ENCODE data around the gene VPS26C.
A peak's percentile ranks its signal among the peaks of the same experiment; 100 is the strongest.
"Not testable (repeated sequence)": the region's sequence is repeated elsewhere in the genome, so short reads cannot be mapped to it uniquely, and the experiment has no call there.

VPS26C gene

DNA sequence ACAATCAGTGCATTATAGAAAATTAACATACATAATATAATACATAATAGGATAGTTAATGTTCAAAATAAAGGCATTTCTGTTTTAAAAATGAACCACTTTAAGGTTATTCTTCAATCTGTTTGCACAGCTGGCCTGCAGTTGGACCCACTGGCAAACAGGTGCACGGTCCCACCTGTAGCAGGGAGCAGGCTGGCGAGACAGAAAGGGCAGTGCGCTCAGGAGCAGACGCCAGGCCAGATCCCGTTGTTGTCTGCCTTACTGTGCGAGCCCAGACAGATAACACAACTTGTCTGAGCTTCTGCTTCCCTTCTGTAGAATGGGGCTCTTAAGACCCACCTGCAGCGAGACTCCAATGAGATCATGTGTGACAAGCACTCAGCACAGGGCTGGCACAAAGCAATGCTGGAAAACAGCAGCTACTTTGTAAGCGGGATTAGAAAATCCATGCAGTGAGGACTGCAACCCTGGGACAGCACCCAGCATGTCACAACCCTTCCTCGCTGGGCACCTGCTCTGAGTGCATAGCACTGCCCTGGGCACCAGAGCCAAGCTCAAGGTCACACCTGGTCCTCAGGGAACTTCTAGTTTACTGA, 33.5 kb downstream of the VPS26C start:
- no peak for DNase-seq (ENCODE audit: low read depth, low spot score)

GRCh38 chr21:37232274-37233018, 34.7 kb downstream of the VPS26C start:
- no peak for DNase-seq (ENCODE audit: low read depth, low spot score)
- H3K4me3 ChIP-seq (ENCODE audit: low read length): no peak overlapping the region

More for the DNA sequence above, 33.5 kb downstream of the VPS26C start:
- no peak overlapping the region for H3K4me3 ChIP-seq (ENCODE audit: low read length)

DNA sequence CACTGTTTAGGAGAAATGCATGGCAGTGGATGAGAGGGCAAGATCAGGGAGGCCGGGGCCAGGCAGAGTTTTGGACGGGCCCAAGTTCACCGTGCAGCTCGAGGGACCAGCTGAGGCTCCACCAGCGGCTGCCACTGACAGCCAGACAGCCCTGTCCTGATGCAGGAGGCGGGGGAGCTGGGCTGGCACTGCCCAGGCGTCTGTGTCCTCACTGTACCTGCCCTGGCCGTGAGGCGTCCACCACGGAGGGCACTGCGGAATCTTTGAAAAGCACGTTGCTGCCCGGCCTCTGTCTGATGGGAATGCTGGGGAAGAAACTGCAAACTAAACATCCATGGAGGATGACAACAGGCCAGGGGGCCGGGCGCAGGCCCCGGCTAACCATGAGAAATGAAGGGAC, 35.5 kb downstream of the VPS26C start:
- DNase-seq (ENCODE audit: low read depth, low spot score): no peak
- H3K4me3 ChIP-seq (ENCODE audit: low read length): no peak overlapping the region

- no peak for DNase-seq (ENCODE audit: low read depth, low spot score)
- H3K4me3 ChIP-seq (ENCODE audit: low read length): no peak overlapping the region
Measured at GRCh38 chr21:37231249-37231645, 35.9 kb downstream of the VPS26C start.

DNA sequence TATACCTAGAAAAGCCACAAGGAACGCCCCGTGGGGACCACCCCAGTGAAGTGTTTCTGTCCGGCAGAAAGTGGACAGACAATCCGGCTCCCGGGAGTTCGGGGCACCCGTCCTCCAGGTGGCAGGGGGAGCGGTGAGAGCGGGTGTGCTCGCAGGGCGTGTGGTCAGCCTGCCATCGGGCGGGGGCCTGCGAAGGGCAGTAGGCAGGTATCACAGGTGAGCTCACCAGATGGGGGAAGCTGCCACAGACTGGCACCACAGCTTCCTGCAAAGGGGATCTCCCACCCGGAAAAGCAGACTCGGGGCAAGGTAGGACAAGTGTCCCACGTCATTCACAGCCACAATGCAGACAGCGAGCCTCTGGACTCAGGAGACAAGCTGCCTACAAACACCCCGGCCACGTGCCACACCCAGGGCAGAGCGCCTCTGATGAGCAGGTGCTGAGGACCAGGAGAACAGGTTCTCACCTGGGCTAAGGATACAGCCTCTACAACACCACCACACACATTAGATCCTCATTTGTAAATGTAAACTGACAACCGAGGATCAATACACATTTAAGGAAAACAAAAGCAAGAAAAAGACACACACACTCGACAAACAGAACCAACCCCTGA, 36.4 kb downstream of the VPS26C start:
- DNase-seq (ENCODE audit: low read depth, low spot score): no peak
- H3K4me3 ChIP-seq (ENCODE audit: low read length): no peak overlapping the region

- no peak for DNase-seq (ENCODE audit: low read depth, low spot score)
- H3K4me3 ChIP-seq (ENCODE audit: low read length): no peak overlapping the region
Measured at GRCh38 chr21:37228003-37228400, 39.1 kb downstream of the VPS26C start.

DNA sequence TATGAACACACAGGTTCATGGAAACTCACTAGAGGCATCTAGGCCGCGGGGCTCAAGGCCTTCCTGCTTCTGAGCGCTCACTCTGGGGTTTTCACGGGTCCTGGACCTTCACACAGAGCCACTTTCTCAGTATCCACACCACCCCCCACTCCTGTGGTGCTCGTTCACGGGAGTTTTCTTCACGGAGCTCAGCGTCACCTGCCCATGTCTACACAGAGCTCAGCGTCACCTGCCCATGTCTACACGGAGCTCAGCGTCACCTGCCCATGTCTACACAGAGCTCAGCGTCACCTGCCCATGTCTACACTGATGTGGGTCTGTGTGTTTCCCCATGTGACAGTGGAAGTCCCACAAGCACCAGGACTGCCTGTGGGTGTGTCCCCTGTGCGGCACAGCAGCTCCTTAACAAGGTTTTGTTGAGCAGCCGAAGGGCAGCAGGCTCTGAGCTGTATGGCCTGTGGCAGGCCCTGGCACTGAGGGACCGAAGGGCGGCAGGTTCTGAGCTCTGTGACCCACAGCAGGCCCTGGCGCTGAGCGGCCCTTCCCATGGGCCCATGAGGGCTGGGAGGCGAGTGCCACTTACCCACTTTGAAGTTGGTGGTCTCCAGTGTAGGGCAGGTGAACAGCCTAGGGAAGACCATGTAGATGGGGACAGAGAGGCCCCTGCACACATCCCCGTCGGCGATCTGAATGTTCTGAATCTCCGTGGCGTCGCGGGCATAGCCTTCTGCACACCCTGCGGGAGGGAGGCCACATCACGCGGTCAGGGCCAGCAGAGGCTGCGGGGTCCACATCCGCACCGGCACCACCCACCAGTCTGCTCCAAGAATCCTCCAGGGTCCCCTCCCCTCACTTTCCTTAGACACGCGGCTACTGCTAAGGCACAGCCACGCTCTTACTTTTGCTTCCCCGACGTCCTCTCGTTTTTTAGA, 39.8 kb downstream of the VPS26C start:
- DNase-seq (ENCODE audit: low read depth, low spot score): no peak
- no peak overlapping the region for H3K4me3 ChIP-seq (ENCODE audit: low read length)

DNA sequence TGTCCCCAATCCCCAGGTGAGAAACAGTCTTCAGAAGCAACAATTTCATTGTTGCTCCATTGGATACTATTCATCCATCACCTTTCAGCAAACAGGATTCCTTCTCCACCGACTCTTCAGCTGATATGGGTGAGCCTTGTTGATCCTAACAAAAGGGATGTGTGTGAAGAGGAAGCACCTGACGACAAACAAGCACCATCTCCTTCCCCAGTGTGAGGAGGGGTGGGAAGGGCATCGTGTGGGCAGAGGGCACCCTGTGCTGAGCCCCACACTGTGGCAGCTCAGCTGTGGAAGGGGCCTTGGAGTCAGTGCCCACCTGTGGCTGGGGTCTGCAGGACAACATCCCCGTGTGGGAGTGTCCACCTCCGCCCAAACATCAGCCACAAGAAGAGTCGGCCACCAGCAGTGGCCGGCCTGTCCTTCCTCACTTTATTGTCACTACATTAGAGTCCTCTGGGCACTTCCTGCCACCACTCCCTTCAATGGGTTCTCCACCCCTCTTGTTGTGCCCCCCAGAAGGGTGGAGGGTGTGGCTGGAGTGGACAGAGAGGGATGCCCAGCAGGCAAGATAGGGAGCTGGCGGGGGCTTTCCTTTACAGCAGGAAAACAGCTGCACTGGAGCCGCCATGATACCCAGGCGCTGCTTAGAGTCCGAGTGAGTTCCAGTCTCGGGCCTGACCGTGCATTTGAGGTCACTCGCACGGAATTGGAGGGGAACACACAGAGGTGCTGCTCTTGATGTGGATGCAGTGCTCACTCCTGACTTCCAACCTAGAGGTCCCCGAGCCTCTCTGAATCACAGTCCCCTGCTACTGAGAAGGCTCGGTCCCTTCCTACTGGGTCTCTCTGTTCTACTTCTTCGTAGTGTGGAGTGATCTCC, 40.9 kb downstream of the VPS26C start:
- H3K4me3 ChIP-seq (ENCODE audit: low read length): no peak overlapping the region; the same call in 1 of the 2 replicates

DNA sequence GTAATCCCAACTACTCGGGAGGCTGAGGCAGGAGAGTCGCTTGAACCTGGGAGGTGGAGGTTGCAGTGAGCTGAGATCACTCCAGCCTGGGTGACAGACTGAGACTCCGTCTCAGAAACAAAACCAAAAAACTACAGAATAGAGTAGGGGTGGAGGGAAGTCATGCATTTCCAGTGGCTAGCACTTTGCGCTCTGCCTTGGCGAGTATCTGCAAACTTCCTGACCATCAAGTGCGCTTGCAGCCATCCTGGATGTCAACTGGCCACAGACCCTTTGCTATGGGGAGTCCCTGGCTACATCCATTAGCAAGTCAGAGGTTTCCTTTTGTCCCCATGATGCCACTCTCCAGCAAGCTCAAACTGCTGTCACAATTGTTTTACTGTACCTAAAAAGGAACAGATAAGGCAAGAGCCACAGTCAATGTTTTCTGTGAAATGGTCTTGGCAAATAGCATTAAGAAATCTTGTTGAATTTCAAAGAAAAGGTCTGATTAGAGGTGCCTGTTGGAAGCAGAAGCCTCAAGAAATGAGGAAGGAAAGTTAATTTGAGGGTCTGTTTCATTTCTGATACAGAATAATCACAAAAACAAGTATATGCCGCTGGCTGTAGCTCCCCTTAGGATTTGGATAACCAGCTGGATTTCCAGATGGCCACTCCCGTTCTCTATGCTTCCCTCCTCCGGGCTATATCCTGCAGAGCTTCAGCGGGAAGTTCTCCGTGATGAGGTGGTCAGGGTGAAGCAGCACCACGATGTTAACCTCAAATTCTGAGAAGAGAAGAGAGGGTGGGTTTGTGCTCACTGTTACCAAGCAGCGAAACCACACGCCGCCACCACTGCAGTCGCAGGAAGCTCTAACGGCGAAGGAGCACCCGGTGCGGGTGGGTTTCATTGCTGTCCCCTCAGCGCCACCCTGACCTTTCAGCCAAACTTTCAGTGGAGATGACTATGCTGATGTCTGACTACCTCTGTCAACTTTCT, 42.0 kb downstream of the VPS26C start:
- peak; percentile 86 for DNase-seq (ENCODE audit: low read depth, low spot score)
- H3K4me3 ChIP-seq (ENCODE audit: low read length): peak overlapping the region; percentile 40

More for the DNA sequence above, 40.9 kb downstream of the VPS26C start:
- no peak for DNase-seq (ENCODE audit: low read depth, low spot score)

GRCh38 chr21:37223804-37224345, 43.3 kb downstream of the VPS26C start:
- DNase-seq (ENCODE audit: low read depth, low spot score): no peak
- H3K4me3 ChIP-seq (ENCODE audit: low read length): no peak overlapping the region

DNA sequence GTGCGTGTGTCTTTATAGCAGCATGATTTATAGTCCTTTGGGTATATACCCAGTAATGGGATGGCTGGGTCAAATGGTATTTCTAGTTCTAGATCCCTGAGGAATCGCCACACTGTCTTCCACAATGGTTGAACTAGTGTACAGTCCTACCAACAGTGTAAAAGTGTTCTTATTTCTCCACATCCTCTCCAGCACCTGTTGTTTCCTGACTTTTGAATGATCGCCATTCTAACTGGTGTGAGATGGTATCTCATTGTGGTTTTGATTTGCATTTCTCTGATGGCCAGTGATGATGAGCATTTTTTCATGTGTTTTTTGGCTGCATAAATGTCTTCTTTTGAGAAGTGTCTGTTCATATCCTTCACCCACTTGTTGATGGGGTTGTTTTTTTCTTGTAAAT, 44.9 kb downstream of the VPS26C start:
- DNase-seq (ENCODE audit: low read depth, low spot score); H3K4me3 ChIP-seq (ENCODE audit: low read length): not testable (repeated sequence)

DNA sequence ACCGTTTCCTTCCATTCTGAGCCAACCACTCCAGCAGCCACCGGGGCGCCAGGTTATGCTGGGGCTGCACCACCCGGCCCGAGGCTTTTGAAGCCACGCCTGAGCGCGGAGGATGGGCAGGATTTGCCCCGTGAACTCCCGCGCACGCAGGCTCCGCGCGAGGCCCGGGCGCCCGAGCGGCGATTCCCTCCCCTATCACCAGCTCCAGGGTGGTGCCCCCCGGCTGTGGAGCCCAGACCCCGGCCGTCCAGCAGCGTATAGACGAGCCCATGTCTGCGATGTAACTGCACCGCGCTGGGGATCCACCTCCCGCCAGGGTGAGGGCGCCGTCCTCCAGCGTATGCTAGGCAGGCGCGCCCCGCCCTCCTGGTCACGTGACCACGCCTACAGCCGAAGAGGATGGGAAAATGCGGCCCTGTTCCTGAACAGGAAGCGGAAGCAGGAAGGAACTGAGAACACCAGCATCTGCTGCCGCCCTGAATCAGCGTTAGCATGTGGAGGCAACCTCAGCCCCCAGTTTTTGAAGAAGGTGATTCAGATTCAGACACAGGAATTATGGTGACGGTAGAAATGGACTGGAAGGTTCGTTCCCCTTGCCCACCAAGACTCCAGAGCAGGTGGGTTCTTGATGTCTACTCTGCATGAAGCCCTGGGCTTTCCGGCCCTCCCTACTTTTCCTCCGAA, 46.0 kb downstream of the VPS26C start:
- peak overlapping the region; percentile 70 for H3K4me3 ChIP-seq (ENCODE audit: low read length)
- DNase-seq (ENCODE audit: low read depth, low spot score): peak; percentile 93

- peak overlapping the region; percentile 70 for H3K4me3 ChIP-seq (ENCODE audit: low read length)
- DNase-seq (ENCODE audit: low read depth, low spot score): no peak
Measured at GRCh38 chr21:37220433-37220980, 46.6 kb downstream of the VPS26C start.

GRCh38 chr21:37219761-37220432, 47.2 kb downstream of the VPS26C start:
- peak overlapping the region; percentile 70 for H3K4me3 ChIP-seq (ENCODE audit: low read length)
- peak; percentile 32 for DNase-seq (ENCODE audit: low read depth, low spot score)

- DNase-seq (ENCODE audit: low read depth, low spot score): no peak
- H3K4me3 ChIP-seq (ENCODE audit: low read length): no peak overlapping the region
Measured at GRCh38 chr21:37214952-37215351, 52.2 kb downstream of the VPS26C start.

GRCh38 chr21:37210799-37211198, 56.3 kb downstream of the VPS26C start:
- H3K4me3 ChIP-seq (ENCODE audit: low read length): no peak overlapping the region
- DNase-seq (ENCODE audit: low read depth, low spot score): no peak

Measured in Jurkat, Clone E6-1 (cell line).